HG03139 (cell line): Measurements from ENCODE around the gene SPG7.
"Not testable (repeated sequence)": the region's sequence is repeated elsewhere in the genome, so short reads cannot be mapped to it uniquely, and the experiment has no call there.

Experiments used
- ATAC-seq: cut with Tn5 transposase; IDR thresholded peaks from one replicate; pipeline ENCODE4 v1.9.1; 2021; ENCODE audit not compliant: unreplicated experiment

SPG7 gene

DNA sequence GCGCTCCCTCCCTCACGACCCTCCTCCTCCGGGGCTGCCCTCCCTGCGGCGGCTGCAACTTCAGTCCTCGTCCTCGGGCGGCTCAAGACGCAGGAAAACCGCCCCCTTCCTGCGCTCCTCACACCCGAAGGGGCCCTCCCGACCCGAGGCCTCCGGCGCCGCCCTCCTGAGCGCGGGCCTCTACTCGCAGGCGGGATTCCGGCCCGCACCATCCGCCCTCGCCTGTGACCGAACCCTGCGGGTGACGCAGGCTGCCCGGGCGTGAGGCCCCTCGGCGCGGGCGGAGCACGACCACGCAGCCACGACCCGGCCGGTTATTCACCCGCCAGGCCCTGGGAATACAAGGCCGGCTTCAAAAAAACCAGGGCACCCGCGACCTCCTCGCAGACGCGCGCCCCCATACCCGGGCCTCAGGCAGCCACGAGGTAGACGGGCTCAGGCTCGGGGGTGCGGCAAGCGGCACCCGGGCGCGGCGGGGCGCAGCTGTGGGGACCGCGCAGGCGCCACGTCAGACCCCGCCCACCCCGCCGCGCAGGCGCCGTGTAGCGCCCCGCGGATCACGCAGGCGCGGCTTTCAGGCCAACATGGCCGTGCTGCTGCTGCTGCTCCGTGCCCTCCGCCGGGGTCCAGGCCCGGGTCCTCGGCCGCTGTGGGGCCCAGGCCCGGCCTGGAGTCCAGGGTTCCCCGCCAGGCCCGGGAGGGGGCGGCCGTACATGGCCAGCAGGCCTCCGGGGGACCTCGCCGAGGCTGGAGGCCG, at the start of gene SPG7:
Gene SPG7, plus strand, starts transcription at position 570 of the 757 bp plus-strand sequence. Its CDS starts 15 bp downstream, at position 585.
- ATAC-seq = peak; percentile 62

DNA sequence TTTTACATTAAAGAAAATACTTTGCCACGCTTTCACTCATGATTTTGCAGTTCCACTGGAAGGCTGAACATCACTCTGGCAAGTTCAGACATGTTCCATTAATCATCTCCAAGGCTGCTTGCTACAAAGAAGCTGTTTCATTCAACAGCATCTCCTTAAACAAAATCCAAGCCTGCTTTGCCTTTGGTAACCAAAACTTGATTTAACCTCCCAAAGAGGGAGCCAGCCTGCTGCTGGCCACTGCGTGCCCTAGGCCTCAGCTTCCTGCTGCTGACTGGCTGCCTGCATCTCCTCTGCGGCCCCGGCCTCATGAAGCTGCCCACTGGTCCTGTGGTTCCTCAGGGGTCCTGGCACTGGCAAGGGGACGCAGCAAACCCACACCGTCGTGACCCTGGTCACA, 49.7 kb upstream of the SPG7 start:
- no peak for ATAC-seq

DNA sequence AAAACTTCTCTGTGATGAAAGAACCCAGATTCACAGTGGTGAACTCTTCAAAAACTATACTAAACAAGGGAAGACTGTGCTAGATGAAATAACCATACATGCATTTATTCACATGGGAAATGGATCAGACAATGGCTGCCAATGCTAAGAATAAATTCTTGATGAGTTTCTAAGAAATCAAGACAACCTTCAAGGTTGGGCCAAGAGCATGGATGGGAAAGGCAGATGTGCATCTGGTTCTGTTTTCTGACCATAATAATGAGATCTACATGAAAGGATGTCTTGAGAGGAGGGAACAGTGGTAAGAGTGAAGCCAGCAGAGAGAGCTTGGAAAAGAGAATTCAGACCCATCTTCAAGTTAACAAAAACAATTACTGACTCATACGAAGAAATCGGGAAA, 49.2 kb upstream of the SPG7 start:
- ATAC-seq = no peak

DNA sequence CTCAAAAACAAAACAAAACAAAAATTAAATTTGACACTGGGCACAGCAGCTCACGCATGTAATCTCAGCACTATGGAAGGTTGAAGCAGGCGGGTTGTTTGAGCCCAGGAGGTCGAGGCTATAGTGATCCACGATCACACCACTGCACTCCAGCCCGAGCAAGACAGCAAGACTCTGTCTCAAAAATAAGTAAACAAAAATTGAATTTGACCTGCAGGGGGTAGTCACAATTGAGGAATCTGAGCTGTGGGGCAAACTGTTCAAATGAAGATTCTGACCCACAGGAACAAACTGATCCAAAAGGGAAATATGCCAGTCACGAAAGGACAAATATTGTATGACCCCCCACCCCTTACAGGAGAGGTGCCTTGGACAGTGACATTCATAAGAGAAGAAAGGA, 47.6 kb upstream of the SPG7 start:
- no peak for ATAC-seq

DNA sequence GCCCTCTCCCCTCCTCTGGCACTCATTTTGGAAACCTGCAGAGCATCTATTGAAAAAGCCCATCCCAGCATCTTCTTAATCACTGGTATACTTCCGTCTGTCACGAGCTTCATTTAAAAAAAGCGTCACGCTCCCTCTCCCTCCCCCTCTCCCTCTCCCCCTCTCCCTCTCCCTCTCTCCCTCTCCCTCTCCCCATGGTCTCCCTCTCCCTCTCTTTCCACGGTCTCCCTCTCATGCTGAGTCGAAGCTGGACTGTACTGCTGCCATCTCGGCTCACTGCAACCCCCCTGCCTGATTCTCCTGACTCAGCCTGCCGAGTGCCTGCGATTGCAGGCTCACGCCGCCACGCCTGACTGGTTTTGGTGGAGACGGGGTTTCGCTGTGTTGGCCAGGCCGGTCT, 46.3 kb upstream of the SPG7 start:
- not testable (repeated sequence) for ATAC-seq

DNA sequence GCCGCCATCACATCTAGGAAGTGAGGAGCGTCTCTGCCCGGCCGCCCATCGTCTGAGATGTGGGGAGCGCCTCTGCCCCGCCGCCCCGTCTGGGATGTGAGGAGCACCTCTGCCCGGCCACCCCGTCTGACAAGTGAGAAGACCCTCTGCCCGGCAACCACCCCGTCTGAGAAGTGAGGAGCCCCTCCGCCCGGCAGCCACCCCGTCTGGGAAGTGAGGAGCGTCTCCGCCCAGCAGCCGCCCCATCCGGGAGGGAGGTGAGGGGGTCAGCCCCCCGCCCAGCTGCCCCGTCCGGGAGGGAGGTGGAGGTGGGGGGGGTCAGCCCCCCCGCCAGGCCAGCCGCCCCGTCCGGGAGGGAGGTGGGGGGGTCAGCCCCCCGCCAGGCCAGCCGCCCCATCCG, 45.6 kb upstream of the SPG7 start:
- not testable (repeated sequence) for ATAC-seq

DNA sequence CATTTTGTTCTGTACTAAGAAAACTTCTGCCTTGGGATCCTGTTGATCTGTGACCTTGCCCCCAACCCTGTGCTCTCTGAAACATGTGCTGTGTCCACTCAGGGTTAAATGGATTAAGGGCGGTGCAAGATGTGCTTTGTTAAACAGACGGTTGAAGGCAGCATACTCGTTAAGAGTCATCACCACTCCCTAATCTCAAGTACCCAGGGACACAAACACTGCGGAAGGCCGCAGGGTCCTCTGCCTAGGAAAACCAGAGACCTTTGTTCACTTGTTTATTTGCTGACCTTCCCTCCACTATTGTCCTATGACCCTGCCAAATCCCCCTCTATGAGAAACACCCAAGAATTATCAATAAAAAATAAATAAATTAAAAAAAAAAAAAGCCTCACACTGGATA, 44.9 kb upstream of the SPG7 start:
- not testable (repeated sequence) for ATAC-seq

DNA sequence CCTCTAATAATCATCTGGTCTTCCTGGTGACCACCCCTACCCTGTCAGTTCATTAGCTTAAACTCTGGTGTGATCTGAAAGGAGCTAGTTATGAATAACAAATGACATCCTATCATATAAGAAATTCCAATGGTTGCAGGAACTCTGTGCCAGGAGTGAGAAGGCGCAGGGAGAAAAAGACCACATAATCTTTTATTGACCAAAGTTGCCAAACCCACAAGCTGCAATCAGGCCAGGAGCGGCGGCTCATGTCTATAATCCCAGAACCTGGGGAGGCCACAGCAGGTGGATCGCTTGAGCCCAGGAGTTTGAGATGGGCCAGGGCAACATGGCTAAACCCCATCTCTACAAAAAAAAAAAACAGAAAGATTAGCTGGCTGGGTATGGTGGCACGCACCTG, 41.3 kb upstream of the SPG7 start:
- no peak for ATAC-seq

DNA sequence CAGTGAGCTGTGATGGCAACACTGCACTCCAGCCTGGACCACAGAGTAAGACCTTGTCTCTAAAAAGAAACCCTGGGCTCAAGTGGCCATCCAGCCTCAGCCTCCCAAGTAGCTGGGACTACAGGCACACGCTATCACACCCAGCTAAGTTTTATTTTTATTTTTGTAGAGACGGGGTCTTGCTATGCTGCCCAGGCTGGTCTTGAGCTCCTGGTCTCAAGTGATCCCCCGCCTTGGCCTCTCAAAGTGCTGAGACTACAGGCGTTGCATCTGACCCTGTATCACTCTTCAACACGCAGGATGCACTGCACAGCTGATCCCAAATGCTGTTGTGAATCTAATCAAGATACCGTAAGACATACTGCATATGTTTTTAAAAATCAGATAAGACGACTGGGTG, 40.8 kb upstream of the SPG7 start:
- ATAC-seq = no peak

DNA sequence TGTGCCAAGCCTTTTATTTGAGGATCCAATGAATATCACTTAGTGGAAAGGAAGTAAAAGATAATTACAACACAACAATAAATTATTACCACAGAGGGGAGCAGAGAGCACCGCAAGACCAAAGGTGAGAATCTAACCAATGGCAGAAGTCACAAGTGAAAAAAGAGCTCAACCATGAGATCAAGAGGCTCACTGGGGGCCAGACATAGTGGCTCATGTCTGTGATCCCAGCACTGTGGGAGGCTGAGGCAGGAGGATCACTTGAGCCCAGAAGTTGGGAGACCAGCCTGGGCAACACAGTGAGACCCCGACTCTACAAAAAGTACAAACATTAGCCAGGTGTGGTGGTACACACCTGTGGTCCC, 35.5 kb upstream of the SPG7 start:
- ATAC-seq = no peak

DNA sequence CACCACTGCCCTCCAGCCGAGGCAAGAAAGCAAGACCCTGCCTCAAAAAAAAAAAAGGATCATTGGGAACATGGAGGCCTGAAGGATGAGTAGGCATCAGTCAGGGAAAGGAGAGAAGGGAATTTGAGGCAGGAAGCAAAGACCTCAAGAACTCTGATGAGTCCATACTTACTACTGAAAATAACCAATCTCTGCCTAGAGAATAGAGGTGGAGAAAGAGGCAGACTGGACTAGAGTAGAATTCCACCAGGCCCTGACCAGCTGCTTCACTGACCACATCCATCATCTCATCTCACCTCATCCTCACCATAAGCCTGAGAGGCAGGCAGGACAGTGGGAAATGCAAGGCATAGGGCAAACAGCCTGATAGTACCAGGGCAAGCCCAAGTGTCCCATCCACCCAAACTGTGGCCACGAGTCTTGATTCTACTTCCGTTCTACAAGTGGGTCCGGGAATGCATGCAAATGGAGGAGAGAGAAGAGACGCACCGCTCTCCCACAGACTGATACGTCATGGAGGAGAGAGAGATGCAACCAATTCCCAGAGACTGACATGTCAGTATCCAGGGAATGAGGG, 35.0 kb upstream of the SPG7 start:
- ATAC-seq = no peak

DNA sequence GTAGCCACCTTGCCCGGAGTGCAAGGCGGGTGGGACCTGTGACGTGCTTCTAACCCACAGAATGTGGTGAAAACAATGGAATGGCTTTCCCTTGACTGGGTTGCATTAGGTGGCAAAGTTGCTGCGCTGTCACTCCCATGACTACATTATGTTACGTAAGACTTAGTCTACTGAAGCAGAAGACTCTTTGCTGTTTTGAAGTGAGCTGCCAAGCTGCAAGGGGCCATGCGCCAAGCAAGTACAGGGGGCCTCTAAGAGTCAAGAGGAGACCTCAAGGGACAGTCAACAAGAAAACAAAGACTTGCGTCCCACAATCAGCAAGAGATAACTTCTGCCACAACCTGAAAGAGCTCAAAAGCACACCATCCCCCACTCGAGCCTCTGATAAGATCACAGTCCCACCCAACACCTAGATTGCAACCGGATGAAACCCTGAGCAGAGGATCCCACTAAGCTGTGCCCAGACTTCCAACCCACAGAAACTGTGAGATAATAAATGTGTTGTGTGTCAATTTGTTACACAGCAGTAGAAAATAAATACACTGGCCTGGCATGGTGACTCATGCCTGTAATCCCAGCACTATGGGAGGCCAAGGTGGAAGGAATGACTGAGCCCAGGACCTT, 34.3 kb upstream of the SPG7 start:
- ATAC-seq = no peak

DNA sequence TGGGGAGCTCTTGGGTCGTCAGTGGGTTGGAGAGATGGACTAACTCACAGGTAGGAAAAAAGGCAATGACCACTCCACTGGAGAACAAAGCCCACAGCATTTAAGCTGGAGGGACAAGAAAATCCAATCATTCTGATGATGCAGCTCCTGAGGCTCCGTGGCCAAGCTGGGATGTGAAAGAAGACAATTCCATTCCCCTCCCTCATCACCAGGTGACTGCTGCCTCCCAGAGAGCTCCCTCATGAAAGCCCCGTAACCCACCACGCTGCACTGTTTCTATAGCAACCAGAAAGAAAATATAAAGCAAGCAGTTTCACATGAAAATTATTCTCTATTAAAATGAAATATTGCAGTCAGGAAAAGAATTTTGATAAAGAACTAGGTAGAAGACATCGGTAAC, 33.1 kb upstream of the SPG7 start:
- ATAC-seq = no peak

DNA sequence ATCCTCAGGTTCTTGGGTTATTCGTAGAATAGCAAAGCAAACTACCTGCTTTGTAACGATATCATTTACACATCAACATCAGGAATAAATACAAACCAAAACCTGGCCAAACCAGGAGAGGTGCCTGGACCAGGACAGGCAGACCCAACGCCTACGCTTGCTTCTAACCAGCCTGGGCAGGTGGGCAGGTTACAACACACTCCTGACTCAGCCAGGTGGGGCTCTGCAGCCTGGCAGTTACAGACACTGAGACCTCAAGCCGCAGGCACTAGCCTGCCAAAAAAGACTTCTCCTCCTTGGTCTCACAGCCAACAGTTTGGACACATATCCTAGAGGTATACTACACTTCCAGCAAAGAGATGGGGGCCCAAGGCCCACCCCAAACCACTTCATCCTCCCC, 31.8 kb upstream of the SPG7 start:
- ATAC-seq = peak; percentile 37

DNA sequence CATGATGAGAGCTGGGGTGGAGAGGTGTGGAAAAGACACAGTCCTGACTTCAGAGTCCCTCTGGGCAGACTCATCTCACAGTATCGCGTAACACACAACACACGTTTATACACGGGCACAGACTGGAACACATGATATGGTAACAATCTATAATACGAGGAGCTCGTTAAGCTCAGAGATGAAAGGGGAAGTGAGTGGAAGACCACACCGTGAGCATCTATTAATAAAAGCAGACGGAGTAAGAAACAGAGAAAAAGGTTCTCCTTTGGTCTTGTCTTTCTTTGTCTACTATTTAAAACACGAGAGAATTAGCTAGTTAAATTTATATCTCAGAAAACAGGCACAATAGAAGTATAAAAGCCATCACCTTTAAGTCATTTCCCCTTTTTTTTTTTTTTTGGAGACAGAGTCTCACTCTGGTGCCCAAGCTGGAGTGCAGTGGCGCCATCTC, 31.4 kb upstream of the SPG7 start:
- ATAC-seq = peak; percentile 54

DNA sequence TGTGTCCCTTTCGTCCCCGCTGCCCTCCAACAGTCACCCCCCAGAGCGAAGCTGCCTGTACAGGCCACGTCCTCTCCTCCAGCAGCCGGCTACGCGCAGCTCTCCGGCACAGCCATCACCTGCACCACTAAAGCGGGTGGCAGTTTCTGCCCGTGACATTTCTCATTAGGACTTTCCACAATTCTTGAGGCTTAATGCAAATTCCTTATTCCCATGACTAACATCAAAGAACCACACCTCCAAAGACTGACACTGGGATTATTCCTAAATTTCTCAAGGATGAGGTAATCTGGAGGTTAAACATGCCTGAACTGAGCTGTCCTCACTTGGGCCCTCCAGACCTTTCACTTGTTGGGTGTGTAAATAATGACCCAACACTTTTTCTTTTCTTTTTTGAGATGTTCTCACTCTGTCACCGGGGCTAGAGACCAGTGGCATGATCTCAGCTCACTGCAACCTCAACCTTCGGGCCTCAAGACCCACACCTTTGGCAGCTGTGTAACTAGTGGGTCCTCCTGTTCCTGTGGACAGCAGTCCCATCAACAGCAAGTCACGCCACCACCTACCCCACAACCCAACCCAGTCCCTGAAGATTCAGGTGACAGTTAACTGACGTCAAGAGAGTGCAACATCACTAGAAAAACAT, 29.5 kb upstream of the SPG7 start:
- no peak for ATAC-seq

DNA sequence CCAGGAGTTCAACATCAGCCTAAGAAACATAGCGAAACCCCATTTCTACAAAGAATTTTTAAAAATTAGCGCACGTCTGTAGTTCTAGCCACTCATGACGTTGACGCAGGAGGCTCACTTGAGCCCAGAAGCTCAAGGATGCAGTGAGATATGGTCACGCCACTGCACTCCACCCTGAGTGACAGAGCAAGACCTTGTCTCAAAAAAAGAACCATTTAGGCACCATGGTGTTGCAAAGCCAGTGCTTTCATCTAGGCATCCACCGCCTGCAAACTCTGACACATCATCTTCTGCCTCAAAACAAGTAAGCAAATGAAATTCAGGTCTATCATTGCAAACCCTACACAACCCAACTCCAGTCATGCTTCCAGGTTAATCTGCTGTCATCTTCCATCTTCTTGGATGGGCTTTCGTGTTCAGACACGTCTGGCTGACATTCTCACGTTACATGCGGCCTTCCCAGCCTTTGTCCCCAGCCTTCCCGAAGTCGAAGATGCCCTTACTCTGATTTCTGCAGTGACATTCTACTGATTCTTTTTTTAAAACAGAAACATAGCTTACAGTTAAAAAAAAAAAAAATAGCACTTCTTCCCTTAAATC, 26.7 kb upstream of the SPG7 start:
- no peak for ATAC-seq

DNA sequence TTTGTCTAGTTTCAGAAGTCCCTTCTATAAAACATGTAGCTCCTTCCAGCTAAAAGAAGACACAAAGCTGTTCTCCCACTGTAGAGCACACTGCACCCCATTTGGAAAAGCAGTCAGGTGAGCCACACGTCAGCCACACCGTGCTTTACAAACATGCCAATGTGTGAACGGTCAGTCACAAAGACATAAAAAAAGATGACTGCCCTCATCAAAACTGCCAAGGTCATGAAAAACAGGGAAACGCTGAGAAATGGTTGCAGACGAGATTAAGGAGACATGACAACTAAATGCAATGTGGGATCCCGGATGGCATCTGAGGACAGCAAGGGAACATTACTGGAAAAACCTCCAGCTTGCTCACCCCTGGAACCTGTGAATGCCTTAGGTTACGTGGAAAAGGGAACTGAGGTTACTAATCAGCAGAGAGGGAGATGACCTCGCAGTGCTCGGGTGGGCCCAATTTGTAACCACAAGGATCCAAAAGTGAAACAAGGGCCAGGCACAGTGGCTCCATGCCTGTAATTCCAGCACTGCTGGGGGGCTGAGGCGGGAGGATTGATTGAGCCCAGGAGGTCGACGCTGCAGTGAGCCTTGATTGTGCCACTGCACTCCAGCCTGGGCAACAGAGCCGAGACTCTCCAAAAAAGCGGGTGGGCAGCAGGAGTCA, 25.9 kb upstream of the SPG7 start:
- no peak for ATAC-seq

DNA sequence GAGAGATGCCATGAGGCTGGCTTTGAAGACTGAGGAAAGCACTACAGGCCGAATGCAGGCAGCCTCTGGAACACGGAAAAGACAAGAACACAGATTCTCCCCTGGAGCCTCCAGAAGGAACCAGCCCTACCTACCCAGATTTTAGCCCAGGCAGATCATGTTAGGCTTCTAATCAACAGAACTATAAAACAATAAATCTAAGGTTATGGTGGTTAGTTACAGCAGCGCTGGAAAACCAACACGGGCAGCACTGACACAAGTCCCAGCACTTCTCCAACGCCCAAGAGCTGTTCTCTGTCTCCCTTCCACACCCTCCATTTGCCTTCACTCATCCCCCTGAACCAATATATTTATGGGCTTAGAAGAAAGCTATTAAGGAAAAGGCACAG, 25.4 kb upstream of the SPG7 start:
- no peak for ATAC-seq

DNA sequence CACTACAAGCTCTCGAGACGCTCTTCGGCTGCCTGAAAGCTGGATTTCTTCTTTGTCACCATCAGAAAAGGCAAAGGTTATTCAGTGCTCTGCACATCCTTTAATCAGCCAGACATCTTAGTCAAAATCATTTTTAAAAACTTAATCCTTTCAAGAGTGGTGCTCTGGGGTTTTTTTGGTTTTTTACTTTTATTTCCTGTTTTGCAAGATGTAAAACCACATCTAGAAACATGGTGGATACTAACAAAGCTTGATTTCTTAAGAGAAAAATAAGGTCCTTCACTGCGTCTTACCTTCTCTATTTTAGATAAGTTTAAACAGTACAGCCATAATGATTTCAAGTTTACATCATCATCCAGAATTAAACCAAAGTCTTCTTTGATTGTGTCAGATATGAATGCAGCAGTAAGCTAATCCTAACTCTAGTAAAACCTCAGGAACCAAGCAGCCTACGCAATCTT, 24.1 kb upstream of the SPG7 start:
- no peak for ATAC-seq
